CD4-positive, alpha-beta T cell (primary cell): ENCODE data around the gene KRTAP10-11. TPM values are rescaled to one million over a fixed set of nuclear protein-coding genes. Genes with fewer than 3 reads are reported as not detected.
"Not testable (repeated sequence)": the region's sequence is repeated elsewhere in the genome, so short reads cannot be mapped to it uniquely, and the experiment has no call there.

Experiments
- ATAC-seq: fragments of 200-7000 bp; cut with Tn5 transposase; one replicate; pipeline ENCODE4 v1.10.0; 2022; ENCODE audit warnings: mild to moderate bottlenecking; ENCODE audit not compliant: poor library complexity
- CTCF ChIA-PET: fragments of 350-600 bp; sonication (Branson Sonifier 250); formaldehyde crosslinking; loops from one replicate; lab custom pipeline; 2021; ENCODE audit warnings: antibody characterized with exemption, inconsistent platforms; lab: Charles Lee
- POLR2A ChIA-PET: fragments of 350-600 bp; sonication (Branson Sonifier 250); formaldehyde crosslinking; loops from one replicate; lab custom pipeline; 2021; ENCODE audit warnings: antibody characterized with exemption, inconsistent platforms; lab: Charles Lee
- DNase-seq, 14 experiments: peaks; one replicate each; pipeline ENCODE4 v3.0.0-alpha.2; 2013 to 2020; ENCODE audit warnings: mixed read lengths in 2 of 14
- H3K27ac ChIP-seq, 2 donors: one replicate each; pipeline versions ENCODE4 v1.5.1 to v1.7.0; 2013; ENCODE audit warnings: low read length in 2 of 2, low read depth in 1 of 2, mild to moderate bottlenecking in 1 of 2
- H3K27me3 ChIP-seq, 2 experiments: 1 replicate in 1 of 2; 2 replicates in 1 of 2; pipeline versions ENCODE4 v1.6.1 to v1.7.0; 2013; ENCODE audit warnings: low read length in 2 of 2, control low read depth in 1 of 2, mild to moderate bottlenecking in 1 of 2, moderate library complexity in 1 of 2; ENCODE audit not compliant: insufficient read depth in 2 of 2, control insufficient read depth in 1 of 2
- H3K36me3 ChIP-seq: one replicate; pipeline ENCODE4 v1.6.1; 2013; ENCODE audit warnings: low read length, control low read depth; ENCODE audit not compliant: insufficient read depth
- H3K4me1 ChIP-seq: one replicate; pipeline ENCODE4 v1.6.1; 2013; ENCODE audit warnings: low read length, control low read depth; ENCODE audit not compliant: insufficient read depth
- H3K4me3 ChIP-seq: one replicate; pipeline ENCODE4 v1.5.1; 2013; ENCODE audit warnings: mild to moderate bottlenecking, low read length, moderate library complexity
- H3K9me3 ChIP-seq, 2 experiments: 1 replicate in 1 of 2; 2 replicates in 1 of 2; pipeline versions ENCODE4 v1.6.1 to v1.7.0; 2013; ENCODE audit warnings: low read length in 2 of 2, mild to moderate bottlenecking in 2 of 2, control low read depth in 1 of 2, moderate library complexity in 1 of 2; ENCODE audit not compliant: control insufficient read depth in 1 of 2, insufficient read depth in 1 of 2
- H3K27ac Mint-ChIP-seq: one replicate; pipeline ENCODE4 v1.8.0; 2020; ENCODE audit warnings: mixed read lengths
- H3K27me3 Mint-ChIP-seq: one replicate; pipeline ENCODE4 v1.8.0; 2021; ENCODE audit warnings: mixed read lengths
- H3K36me3 Mint-ChIP-seq: one replicate; pipeline ENCODE4 v1.8.0; 2021; ENCODE audit warnings: low read depth, mixed read lengths
- H3K4me1 Mint-ChIP-seq: one replicate; pipeline ENCODE4 v1.8.0; 2021; ENCODE audit warnings: low read depth, mixed read lengths
- H3K4me3 Mint-ChIP-seq: one replicate; pipeline ENCODE4 v1.8.0; 2020; ENCODE audit warnings: mild to moderate bottlenecking, mixed read lengths
- H3K9me3 Mint-ChIP-seq: one replicate; pipeline ENCODE4 v1.8.0; 2020; ENCODE audit warnings: mixed read lengths
- CTCF ChIP-seq: fragments of 200-600 bp; IDR thresholded peaks from one replicate; pipeline ENCODE4 v1.8.0; 2022; ENCODE audit warnings: antibody characterized with exemption, mild to moderate bottlenecking
- intact Hi-C, 2 experiments: fragments of 100-400 bp; cut with DNase I in 1 of 2; cut with micrococcal nuclease in 1 of 2; formaldehyde crosslinking; loops; one replicate each; pipeline versions ENCODE4 v1.15.1 to v1.9.0; 2023 to 2025; cut with DNase I, micrococcal nuclease
- total RNA-seq, 174 experiments: library from RNA in 2 of 174; stranded (reverse) in 2 of 174; gene quantifications; one replicate each; pipeline ENCODE4 v1.2.3 and lab custom pipeline; 2021 to 2026

The KRTAP10-11 gene
- total RNA-seq, 2 experiments from 2014 or later, result not detected

- intact Hi-C loops, result no loop called here
- Mint-ChIP-seq H3K36me3 (no peaks in the 10 kb centered on the region), H3K9me3 (peaks cover 10% of the 10 kb centered on the region), H3K4me3 (no peak overlapping the region), H3K27ac (no peak overlapping the region), H3K27me3 (peaks cover 4% of the 10 kb centered on the region), H3K4me1 (no peaks in the 10 kb centered on the region)
- Histone ChIP-seq H3K4me1 (no peaks in the 10 kb centered on the region), H3K9me3 (peaks cover 22 to 26% of the 10 kb centered on the region in 2 experiments), H3K4me3 (no peak overlapping the region), H3K36me3 (no peaks in the 10 kb centered on the region), H3K27ac (no peak overlapping the region), H3K27me3 (no peaks in the 10 kb centered on the region)
- no peak for TF ChIP-seq CTCF
- DNase-seq (no peak), ATAC-seq (no peak)
- POLR2A ChIA-PET, result no interaction called here
- CTCF ChIA-PET, result no interaction called here
These were observed 37.0 kb upstream of the KRTAP10-11 start for GRCh38 chr21:44609193-44609592.

GRCh38 chr21:44610157-44610843, 35.9 kb upstream of the KRTAP10-11 start:
- H3K27me3 Mint-ChIP-seq, H3K27ac ChIP-seq, H3K4me1 Mint-ChIP-seq, H3K36me3 ChIP-seq, H3K27me3 ChIP-seq, POLR2A ChIA-PET, H3K4me1 ChIP-seq, ATAC-seq, H3K4me3 Mint-ChIP-seq, H3K36me3 Mint-ChIP-seq, DNase-seq, H3K27ac Mint-ChIP-seq, CTCF ChIA-PET, H3K9me3 Mint-ChIP-seq, H3K4me3 ChIP-seq: not testable (repeated sequence)
- peaks cover 22 to 26% of the 10 kb centered on the region in 2 experiments for H3K9me3 ChIP-seq
- intact Hi-C loops, result loop anchor here in 1 of 2 experiments (10.0 kb wide), 1 partner anchor 65 kb away; the partner anchor contains the start of gene KRTAP10-1

- POLR2A ChIA-PET, result no interaction called here
- no peak for TF ChIP-seq CTCF
These were observed 34.7 kb upstream of the KRTAP10-11 start for GRCh38 chr21:44611551-44611950.

More at GRCh38 chr21:44611551-44611950, 34.7 kb upstream of the KRTAP10-11 start:
- H3K9me3 ChIP-seq, result peaks cover 22 to 26% of the 10 kb centered on the region in 2 experiments
- H3K4me1 ChIP-seq, result peaks cover 10% of the 10 kb centered on the region
- DNase-seq (no peak), ATAC-seq (no peak)
- peaks cover 13% of the 10 kb centered on the region for H3K4me1 Mint-ChIP-seq
- no peaks in the 10 kb centered on the region for H3K36me3 ChIP-seq
- no peak overlapping the region for H3K27ac Mint-ChIP-seq
- intact Hi-C loops, result loop anchor here in 1 of 2 experiments (10.0 kb wide), 1 partner anchor 67 kb away; the partner anchor contains the start of gene KRTAP10-1
- H3K4me3 ChIP-seq, result no peak overlapping the region
- H3K27me3 Mint-ChIP-seq, result peaks cover 1% of the 10 kb centered on the region
- no peak overlapping the region for H3K27ac ChIP-seq
- no peak overlapping the region for H3K4me3 Mint-ChIP-seq
- no peaks in the 10 kb centered on the region for H3K27me3 ChIP-seq
- peaks cover 7% of the 10 kb centered on the region for H3K9me3 Mint-ChIP-seq
- CTCF ChIA-PET, result no interaction called here
- H3K36me3 Mint-ChIP-seq, result no peaks in the 10 kb centered on the region
